Measurements from ENCODE around the gene ACTN4. TPM values are rescaled to one million over a fixed set of nuclear protein-coding genes. Genes with fewer than 3 reads are reported as not detected.

The ACTN4 gene
- total RNA-seq, 4 donors from 2014 or later = 342 to 463 (median 382) TPM

GRCh38 chr19:38683393-38684077 lies 36.1 kb downstream of the ACTN4 start:
- Histone ChIP-seq H3K4me1 (peaks cover 0 to 95% (median 67%) of the 10 kb centered on the region in 4 donors), H3K36me3 (peaks cover 0 to 5% (median 0%) of the 10 kb centered on the region in 3 donors), H3K4me3 (no peak overlapping the region), H3K27ac (peak overlapping the region; percentile 73 to 95 (median 88)), H3K9me3 (no peaks in the 10 kb centered on the region), H3K27me3 (no peaks in the 10 kb centered on the region)
- no peak for DNase-seq (ENCODE audit: low spot score in 2 of 2)
- TF ChIP-seq EP300 (IDR thresholded peaks at IDR 0.05) (peak in 1 of 2 donors; percentile 46), CTCF (IDR thresholded peaks at IDR 0.05) (peak in 1 of 5 experiments; percentile 4), POLR2A (IDR thresholded peaks at IDR 0.05) (no peak)
- 46 to 56% methylated on average over 9 to 10 of the region's 10 CpGs for WGBS, 2 donors

DNA sequence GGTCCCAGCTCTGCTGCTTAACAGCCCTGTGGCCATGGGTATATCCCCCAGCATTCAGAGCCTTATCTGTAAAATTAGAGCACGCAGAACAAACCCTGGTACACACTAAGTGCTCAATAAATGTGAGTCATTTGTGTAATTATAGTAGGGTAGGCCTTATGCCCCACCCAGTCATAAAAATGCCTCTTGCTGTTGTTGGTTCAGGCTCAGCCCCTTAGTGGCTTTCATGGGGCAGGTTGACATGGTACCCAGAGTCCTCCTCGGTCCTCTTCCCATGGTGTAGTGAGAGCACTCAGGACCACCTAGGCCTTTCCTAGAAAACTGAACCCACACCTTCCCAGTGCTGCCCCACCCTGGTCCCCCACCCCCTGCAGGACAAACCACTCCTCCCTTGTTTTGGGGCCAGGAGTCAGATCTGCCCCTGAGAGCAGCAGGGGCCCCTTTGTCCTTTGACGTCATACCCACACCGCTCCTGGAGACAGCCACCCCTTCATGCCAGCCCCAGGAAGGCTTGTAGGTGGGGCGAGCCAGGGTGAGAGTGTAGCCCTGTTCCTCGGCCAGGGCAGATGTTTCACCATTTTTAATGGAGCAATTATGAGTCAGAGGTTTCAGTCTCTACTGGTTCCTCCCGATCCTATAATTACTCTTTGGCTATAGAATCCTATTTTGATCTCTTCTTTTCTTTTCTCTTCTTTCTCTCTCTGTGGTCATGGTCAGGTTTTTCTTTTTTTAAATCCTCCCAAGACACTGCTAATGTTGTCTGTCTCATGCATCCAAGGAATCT lies 36.8 kb downstream of the ACTN4 start:
- WGBS, 2 donors = 28 to 36% methylated on average over 7 of the region's 7 CpGs
- peaks cover 0 to 5% (median 0%) of the 10 kb centered on the region in 3 donors for H3K36me3 ChIP-seq
- DNase-seq (ENCODE audit: low spot score in 2 of 2) = peak in 1 of 2 donors; percentile 43
- H3K27me3 ChIP-seq = no peaks in the 10 kb centered on the region
- peak in 1 of 2 donors; percentile 49 for TF ChIP-seq EP300 (IDR thresholded peaks at IDR 0.05)
- TF ChIP-seq CTCF (IDR thresholded peaks at IDR 0.05) = no peak
- no peak overlapping the region for H3K4me3 ChIP-seq
- no peaks in the 10 kb centered on the region for H3K9me3 ChIP-seq
- H3K27ac ChIP-seq = peak overlapping the region; percentile 73 to 95 (median 88)
- peaks cover 0 to 95% (median 63%) of the 10 kb centered on the region in 4 donors for H3K4me1 ChIP-seq

- peaks cover 0 to 94% (median 64%) of the 10 kb centered on the region in 4 donors for H3K4me1 ChIP-seq
- no peaks in the 10 kb centered on the region for H3K27me3 ChIP-seq
- 77 to 80% methylated on average over 13 to 15 of the region's 15 CpGs for WGBS, 2 donors
- no peaks in the 10 kb centered on the region for H3K9me3 ChIP-seq
- peaks cover 0 to 5% (median 0%) of the 10 kb centered on the region in 3 donors for H3K36me3 ChIP-seq
- H3K27ac ChIP-seq = peak overlapping the region; percentile 73 to 95 (median 88)
- no peak for DNase-seq (ENCODE audit: low spot score in 2 of 2)
- TF ChIP-seq CTCF (IDR thresholded peaks at IDR 0.05) (no peak), POLR2A (IDR thresholded peaks at IDR 0.05) (no peak), EP300 (IDR thresholded peaks at IDR 0.05) (no peak)
- H3K4me3 ChIP-seq = no peak overlapping the region
Observed at GRCh38 chr19:38684862-38685665, 37.6 kb downstream of the ACTN4 start.

DNA sequence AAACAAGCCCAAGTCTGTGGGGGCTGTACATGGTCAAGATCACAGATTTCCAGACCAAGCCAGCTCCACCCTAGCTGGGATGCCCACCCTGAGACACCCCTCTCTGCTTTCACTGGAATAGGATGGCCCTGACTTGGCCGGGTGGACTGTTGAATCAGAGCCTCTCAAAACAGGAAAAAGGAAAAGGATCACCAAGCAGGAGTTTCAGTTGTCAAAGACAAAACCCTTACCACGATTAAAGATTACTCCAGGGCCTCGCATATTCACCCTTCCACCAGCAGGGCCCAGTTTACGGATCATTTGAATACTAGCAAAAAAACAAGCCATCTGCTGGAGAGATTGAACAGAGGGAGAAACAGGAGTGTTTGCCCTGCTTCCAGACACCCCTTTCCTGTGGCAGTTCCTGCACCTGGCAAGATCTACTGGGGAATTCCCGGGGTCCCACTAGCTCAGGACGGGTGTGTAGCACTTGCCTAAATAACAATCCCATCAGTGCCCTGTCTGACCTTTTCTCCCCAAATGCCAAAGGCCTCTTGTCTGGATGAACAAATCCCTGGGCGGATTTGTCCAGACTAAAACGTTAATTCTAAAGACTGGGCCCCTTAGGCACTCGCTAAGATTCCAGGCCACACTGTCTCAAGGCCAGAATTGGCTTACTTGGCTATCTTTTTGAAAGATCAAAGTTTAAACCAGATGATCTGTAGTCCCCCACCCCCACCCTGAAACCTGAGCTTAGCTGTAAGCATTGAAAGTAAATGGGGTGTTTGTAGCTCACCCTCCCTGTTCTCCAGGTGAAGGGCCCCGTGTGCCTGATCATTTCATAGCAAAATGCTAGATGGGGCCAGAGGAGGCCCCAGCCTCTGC lies 38.4 kb downstream of the ACTN4 start:
- TF ChIP-seq CTCF (IDR thresholded peaks at IDR 0.05) (peak; percentile 15 to 58 (median 33)), POLR2A (IDR thresholded peaks at IDR 0.05) (no peak)
- no peak for DNase-seq (ENCODE audit: low spot score in 2 of 2)
- no peaks in the 10 kb centered on the region for H3K9me3 ChIP-seq
- no peaks in the 10 kb centered on the region for H3K27me3 ChIP-seq
- H3K4me1 ChIP-seq = peaks cover 0 to 95% (median 69%) of the 10 kb centered on the region in 4 donors
- WGBS, 2 donors = 14 to 25% methylated on average over 10 of the region's 10 CpGs
- H3K27ac ChIP-seq = peak overlapping the region; percentile 73 to 95 (median 88)
- peaks cover 0 to 5% (median 0%) of the 10 kb centered on the region in 3 donors for H3K36me3 ChIP-seq
- H3K4me3 ChIP-seq = no peak overlapping the region
